ENCODE measurements around the gene STRC.
A peak's percentile ranks its signal among the peaks of the same experiment; 100 is the strongest.
"Not testable (repeated sequence)": the region's sequence is repeated elsewhere in the genome, so short reads cannot be mapped to it uniquely, and the experiment has no call there.

The STRC gene

GRCh38 chr15:43563793-43564192 is 54.8 kb downstream of the STRC start:
- DNase-seq (ENCODE audit: low read depth), result not testable (repeated sequence)

DNA sequence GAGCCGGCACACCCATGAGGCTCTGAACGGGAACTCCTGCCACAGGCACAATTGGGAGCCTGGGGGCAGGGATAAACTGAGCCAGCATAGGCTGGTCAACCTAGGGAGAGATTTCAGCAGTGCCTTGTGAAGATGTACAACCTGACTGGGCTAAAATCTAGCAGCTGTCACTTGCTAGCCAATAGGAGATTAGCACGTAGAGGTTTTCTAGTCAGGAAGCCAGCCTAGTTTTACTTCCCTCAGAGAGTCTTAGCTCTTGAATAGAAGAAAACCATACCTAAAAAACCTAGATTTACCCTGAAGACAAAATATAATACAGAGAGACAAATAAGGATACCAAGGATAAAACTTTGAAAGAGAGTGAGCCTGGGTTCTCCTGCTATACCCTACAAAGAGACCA is 55.8 kb downstream of the STRC start:
- DNase-seq (ENCODE audit: low read depth), result not testable (repeated sequence)

DNA sequence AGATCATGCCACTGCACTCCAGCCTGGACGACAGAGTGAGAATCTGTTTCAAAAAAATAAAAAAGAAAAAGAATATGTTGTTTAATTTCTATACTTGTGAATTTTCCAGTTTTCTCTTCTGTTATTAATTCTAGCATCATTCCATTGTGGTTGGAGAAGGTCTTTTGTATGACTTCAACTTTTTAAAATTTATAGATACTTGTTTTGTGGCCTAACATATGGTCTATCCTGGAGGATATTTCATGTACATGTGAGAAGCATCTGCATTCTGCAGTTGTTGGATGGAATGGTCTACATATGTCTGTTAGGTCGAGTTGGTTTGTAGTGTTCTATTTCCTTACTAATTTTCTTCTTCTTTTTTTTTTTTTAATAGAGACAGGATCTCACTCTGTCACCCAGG is 65.6 kb downstream of the STRC start:
- DNase-seq (ENCODE audit: low read depth), result no peak

DNA sequence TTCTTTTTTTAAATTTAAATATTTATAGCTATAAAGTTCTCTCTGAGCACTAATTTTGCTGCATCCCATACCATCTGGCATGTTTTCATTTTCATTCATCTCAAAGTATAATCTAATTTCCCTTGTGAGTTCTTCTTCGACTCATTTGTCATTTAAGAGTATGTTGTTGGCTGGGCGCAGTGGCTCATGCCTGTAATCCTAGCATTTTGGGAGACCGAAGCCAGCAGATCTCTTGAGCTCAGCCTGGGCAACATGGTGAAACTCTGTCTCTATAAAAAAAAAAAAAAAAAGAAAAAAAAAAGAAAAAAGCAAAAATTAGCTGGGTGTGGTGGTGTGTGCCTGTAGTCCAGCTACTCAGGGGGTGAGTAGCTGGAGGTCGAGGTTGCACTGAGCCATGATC is 66.3 kb downstream of the STRC start:
- DNase-seq (ENCODE audit: low read depth), result no peak

- peak; percentile 34 for DNase-seq (ENCODE audit: low read depth)
Observed at GRCh38 chr15:43550527-43551363, 67.9 kb downstream of the STRC start.

Measured in HS-5 (cell line).